Liver (tissue), 9 donors: ENCODE results near the gene CA6. TPM values are rescaled to one million over a fixed set of nuclear protein-coding genes. Genes with fewer than 3 reads are reported as not detected.
"Not testable (repeated sequence)": the region's sequence is repeated elsewhere in the genome, so short reads cannot be mapped to it uniquely, and the experiment has no call there.

Experiments
- DNase-seq: peaks from one replicate; pipeline ENCODE4 v3.0.0-alpha.2; 2017; ENCODE audit warnings: low spot score
- H3K27ac ChIP-seq, 2 donors: one replicate each; pipeline ENCODE4 v1.7.0; 2013; ENCODE audit warnings: inconsistent platforms in 2 of 2, low read length in 2 of 2, control low read depth in 1 of 2, low read depth in 1 of 2, mild to moderate bottlenecking in 1 of 2
- H3K27me3 ChIP-seq, 4 donors: one replicate each; pipeline versions ENCODE4 v1.6.1 to v1.7.0; 2013; ENCODE audit warnings: low read length in 3 of 4, inconsistent platforms in 1 of 4, mild to moderate bottlenecking in 1 of 4, moderate library complexity in 1 of 4; ENCODE audit not compliant: control insufficient read depth in 4 of 4, insufficient read depth in 4 of 4
- H3K36me3 ChIP-seq, 4 donors: one replicate each; pipeline versions ENCODE4 v1.6.1 to v1.7.0; 2013; ENCODE audit warnings: low read length in 3 of 4, mild to moderate bottlenecking in 3 of 4, low read depth in 1 of 4, moderate library complexity in 1 of 4; ENCODE audit not compliant: control insufficient read depth in 4 of 4, insufficient read depth in 3 of 4
- H3K4me1 ChIP-seq, 4 donors: one replicate each; pipeline versions ENCODE4 v1.6.1 to v1.7.0; 2013; ENCODE audit warnings: low read length in 3 of 4, mild to moderate bottlenecking in 3 of 4, moderate library complexity in 1 of 4; ENCODE audit not compliant: control insufficient read depth in 4 of 4, insufficient read depth in 4 of 4
- H3K4me3 ChIP-seq, 3 donors: one replicate each; pipeline versions ENCODE4 v1.6.1 to v1.7.0; 2013; ENCODE audit warnings: low read length in 3 of 3, control low read depth in 1 of 3, low read depth in 1 of 3, mild to moderate bottlenecking in 1 of 3
- H3K9ac ChIP-seq, 2 donors: one replicate each; pipeline ENCODE4 v1.7.0; 2013; ENCODE audit warnings: low read length in 2 of 2, mild to moderate bottlenecking in 2 of 2, moderate library complexity in 2 of 2, control low read depth in 1 of 2, low read depth in 1 of 2
- H3K9me3 ChIP-seq, 4 donors: one replicate each; pipeline versions ENCODE4 v1.6.1 to v1.7.0; 2013; ENCODE audit warnings: low read length in 3 of 4; ENCODE audit not compliant: control insufficient read depth in 4 of 4
- EGR1 ChIP-seq, 2 donors: IDR thresholded peaks; 2 replicates each; pipeline ENCODE4 v1.6.1; 2016 to 2018; ENCODE audit warnings: antibody characterized with exemption in 2 of 2, low read depth in 2 of 2
- FOXA1 ChIP-seq: IDR thresholded peaks from 2 replicates; pipeline ENCODE4 v1.6.1; 2016; ENCODE audit warnings: antibody characterized with exemption
- FOXA2 ChIP-seq: IDR thresholded peaks from 2 replicates; pipeline ENCODE4 v1.6.1; 2016; ENCODE audit warnings: antibody characterized with exemption
- GABPA ChIP-seq, 2 donors: IDR thresholded peaks in 1 of 2; conservative IDR thresholded peaks in 1 of 2; 2 replicates each; pipeline ENCODE4 v1.6.1; 2016; ENCODE audit warnings: antibody characterized with exemption in 2 of 2, mild to moderate bottlenecking in 1 of 2, moderate library complexity in 1 of 2
- HNF4A ChIP-seq, 2 donors: conservative IDR thresholded peaks; 2 replicates each; pipeline ENCODE4 v1.6.1; 2016; ENCODE audit warnings: antibody characterized with exemption in 2 of 2, mild to moderate bottlenecking in 2 of 2
- HNF4G ChIP-seq: IDR thresholded peaks from 2 replicates; pipeline ENCODE4 v1.6.1; 2016; ENCODE audit warnings: antibody characterized with exemption
- JUND ChIP-seq, 2 donors: IDR thresholded peaks; 2 replicates each; pipeline ENCODE4 v1.6.1; 2016; ENCODE audit warnings: antibody characterized with exemption in 2 of 2
- NR2F2 ChIP-seq: IDR thresholded peaks from 2 replicates; pipeline ENCODE4 v1.6.1; 2016; ENCODE audit warnings: antibody characterized with exemption
- RAD21 ChIP-seq, 2 donors: IDR thresholded peaks; 2 replicates each; pipeline ENCODE4 v1.6.1; 2016; ENCODE audit warnings: antibody characterized with exemption in 2 of 2, mild to moderate bottlenecking in 2 of 2
- RXRA ChIP-seq, 2 donors: IDR thresholded peaks; 2 replicates each; pipeline ENCODE4 v1.6.1; 2017 to 2018; ENCODE audit warnings: antibody characterized with exemption in 2 of 2, mild to moderate bottlenecking in 1 of 2
- SP1 ChIP-seq: IDR thresholded peaks from 2 replicates; pipeline ENCODE4 v1.6.1; 2018; ENCODE audit warnings: antibody characterized with exemption, mild to moderate bottlenecking
- TAF1 ChIP-seq: conservative IDR thresholded peaks from 2 replicates; pipeline ENCODE4 v1.6.1; 2016; ENCODE audit warnings: antibody characterized with exemption, mild to moderate bottlenecking
- YY1 ChIP-seq: IDR thresholded peaks from 2 replicates; pipeline ENCODE4 v1.6.1; 2016; ENCODE audit warnings: antibody characterized with exemption, mild to moderate bottlenecking
- WGBS: extraction: QIAGEN DNeasy Blood & Tissue Kit; methylation state at CpG from one replicate; pipeline ENCODE4 v1.1.7; 2013; 5-methylcytosine and 5-hydroxymethylcytosine counted together
- polyA plus RNA-seq, 2 donors: library from polyadenylated mRNA; stranded (reverse) in 1 of 2; unstranded in 1 of 2; fragments of 200-250 nt in 1 of 2; fragments of >200 nt in 1 of 2; fragmentation: Nextera tagmentation in 1 of 2; extraction: Ambion mirVana in 1 of 2; gene quantifications; one replicate each; pipeline versions ENCODE4 v1.2.1 to v1.2.3, GENCODE V29; 2013 to 2015
- total RNA-seq, 2 donors: library from RNA; depleted of rRNA; stranded (reverse); fragments of >200 nt; gene quantifications; one replicate each; pipeline ENCODE4 v1.2.3, GENCODE V29; 2014
- TF ChIP-seq, protein P1 (sequence below): IDR thresholded peaks from 2 replicates; pipeline ENCODE4 v1.6.1; 2016; ENCODE audit warnings: antibody characterized with exemption
- TF ChIP-seq, protein P2 (sequence below): fragments of 150-350 bp; IDR thresholded peaks from 2 replicates; pipeline ENCODE4 v1.5.1; 2017; ENCODE audit warnings: improper control_type of control experiment, low read depth, low read length; ENCODE audit not compliant: missing input control
- TF ChIP-seq, protein P3 (sequence below): IDR thresholded peaks from 2 replicates; pipeline ENCODE4 v1.6.1; 2016; ENCODE audit warnings: antibody characterized with exemption
- TF ChIP-seq, protein P4 (sequence below): IDR thresholded peaks from 2 replicates; pipeline ENCODE4 v1.6.1; 2016; ENCODE audit warnings: antibody characterized with exemption, mild to moderate bottlenecking
- donor health status: healthy.
- donor health status: healthy.
- donor health status: healthy.
- donor health status: healthy.
- donor health status: healthy.

Gene CA6
- total and polyA plus RNA-seq, 4 donors = not detected

DNA sequence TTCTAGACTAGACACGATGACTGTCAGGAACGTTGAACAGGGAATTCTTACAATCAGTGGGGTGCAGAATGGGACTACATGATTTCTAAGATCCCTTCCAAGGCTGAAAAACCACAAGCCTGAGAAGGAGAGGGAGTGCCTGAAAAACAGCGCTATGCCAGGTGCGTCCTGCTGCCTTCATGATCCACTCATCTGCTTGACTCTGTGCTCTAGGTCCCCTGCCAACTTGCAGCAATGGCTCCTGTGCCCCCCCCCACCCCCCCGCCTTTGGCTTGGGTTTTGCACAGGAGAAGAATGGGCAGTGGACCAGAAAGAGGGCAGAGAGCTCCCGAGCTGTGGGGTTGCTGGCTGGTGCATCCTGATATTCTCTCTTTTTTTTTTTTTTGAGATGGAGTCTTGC, 74.6 kb downstream of the CA6 start:
- Histone ChIP-seq H3K27ac (no peak overlapping the region), H3K36me3 (no peaks in the 10 kb centered on the region), H3K27me3 (no peaks in the 10 kb centered on the region), H3K9ac (no peak overlapping the region), H3K4me3 (no peak overlapping the region), H3K9me3 (no peaks in the 10 kb centered on the region), H3K4me1 (no peaks in the 10 kb centered on the region)
- WGBS = 73% methylated on average over 6 of the region's 6 CpGs
- DNase-seq = no peak
- TF ChIP-seq, protein P1, sequence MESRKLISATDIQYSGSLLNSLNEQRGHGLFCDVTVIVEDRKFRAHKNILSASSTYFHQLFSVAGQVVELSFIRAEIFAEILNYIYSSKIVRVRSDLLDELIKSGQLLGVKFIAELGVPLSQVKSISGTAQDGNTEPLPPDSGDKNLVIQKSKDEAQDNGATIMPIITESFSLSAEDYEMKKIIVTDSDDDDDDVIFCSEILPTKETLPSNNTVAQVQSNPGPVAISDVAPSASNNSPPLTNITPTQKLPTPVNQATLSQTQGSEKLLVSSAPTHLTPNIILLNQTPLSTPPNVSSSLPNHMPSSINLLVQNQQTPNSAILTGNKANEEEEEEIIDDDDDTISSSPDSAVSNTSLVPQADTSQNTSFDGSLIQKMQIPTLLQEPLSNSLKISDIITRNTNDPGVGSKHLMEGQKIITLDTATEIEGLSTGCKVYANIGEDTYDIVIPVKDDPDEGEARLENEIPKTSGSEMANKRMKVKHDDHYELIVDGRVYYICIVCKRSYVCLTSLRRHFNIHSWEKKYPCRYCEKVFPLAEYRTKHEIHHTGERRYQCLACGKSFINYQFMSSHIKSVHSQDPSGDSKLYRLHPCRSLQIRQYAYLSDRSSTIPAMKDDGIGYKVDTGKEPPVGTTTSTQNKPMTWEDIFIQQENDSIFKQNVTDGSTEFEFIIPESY = no peak
- TF ChIP-seq TAF1 (no peak), HNF4A (conservative IDR thresholded peaks at IDR 0.05) (no peak), YY1 (no peak), SP1 (no peak), JUND (IDR thresholded peaks at IDR 0.05) (no peak), FOXA1 (no peak), GABPA (IDR thresholded peaks at IDR 0.05 in 1 of 2, conservative IDR thresholded peaks at IDR 0.05 in 1 of 2) (no peak), RAD21 (IDR thresholded peaks at IDR 0.05) (no peak), EGR1 (IDR thresholded peaks at IDR 0.05; ENCODE audit: low read depth in 2 of 2) (no peak), FOXA2 (no peak), RXRA (IDR thresholded peaks at IDR 0.05) (no peak), NR2F2 (no peak), HNF4G (no peak)
- TF ChIP-seq, protein P2, sequence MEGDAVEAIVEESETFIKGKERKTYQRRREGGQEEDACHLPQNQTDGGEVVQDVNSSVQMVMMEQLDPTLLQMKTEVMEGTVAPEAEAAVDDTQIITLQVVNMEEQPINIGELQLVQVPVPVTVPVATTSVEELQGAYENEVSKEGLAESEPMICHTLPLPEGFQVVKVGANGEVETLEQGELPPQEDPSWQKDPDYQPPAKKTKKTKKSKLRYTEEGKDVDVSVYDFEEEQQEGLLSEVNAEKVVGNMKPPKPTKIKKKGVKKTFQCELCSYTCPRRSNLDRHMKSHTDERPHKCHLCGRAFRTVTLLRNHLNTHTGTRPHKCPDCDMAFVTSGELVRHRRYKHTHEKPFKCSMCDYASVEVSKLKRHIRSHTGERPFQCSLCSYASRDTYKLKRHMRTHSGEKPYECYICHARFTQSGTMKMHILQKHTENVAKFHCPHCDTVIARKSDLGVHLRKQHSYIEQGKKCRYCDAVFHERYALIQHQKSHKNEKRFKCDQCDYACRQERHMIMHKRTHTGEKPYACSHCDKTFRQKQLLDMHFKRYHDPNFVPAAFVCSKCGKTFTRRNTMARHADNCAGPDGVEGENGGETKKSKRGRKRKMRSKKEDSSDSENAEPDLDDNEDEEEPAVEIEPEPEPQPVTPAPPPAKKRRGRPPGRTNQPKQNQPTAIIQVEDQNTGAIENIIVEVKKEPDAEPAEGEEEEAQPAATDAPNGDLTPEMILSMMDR = no peak
- TF ChIP-seq, protein P3, sequence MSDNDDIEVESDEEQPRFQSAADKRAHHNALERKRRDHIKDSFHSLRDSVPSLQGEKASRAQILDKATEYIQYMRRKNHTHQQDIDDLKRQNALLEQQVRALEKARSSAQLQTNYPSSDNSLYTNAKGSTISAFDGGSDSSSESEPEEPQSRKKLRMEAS = no peak
- TF ChIP-seq, protein P4, sequence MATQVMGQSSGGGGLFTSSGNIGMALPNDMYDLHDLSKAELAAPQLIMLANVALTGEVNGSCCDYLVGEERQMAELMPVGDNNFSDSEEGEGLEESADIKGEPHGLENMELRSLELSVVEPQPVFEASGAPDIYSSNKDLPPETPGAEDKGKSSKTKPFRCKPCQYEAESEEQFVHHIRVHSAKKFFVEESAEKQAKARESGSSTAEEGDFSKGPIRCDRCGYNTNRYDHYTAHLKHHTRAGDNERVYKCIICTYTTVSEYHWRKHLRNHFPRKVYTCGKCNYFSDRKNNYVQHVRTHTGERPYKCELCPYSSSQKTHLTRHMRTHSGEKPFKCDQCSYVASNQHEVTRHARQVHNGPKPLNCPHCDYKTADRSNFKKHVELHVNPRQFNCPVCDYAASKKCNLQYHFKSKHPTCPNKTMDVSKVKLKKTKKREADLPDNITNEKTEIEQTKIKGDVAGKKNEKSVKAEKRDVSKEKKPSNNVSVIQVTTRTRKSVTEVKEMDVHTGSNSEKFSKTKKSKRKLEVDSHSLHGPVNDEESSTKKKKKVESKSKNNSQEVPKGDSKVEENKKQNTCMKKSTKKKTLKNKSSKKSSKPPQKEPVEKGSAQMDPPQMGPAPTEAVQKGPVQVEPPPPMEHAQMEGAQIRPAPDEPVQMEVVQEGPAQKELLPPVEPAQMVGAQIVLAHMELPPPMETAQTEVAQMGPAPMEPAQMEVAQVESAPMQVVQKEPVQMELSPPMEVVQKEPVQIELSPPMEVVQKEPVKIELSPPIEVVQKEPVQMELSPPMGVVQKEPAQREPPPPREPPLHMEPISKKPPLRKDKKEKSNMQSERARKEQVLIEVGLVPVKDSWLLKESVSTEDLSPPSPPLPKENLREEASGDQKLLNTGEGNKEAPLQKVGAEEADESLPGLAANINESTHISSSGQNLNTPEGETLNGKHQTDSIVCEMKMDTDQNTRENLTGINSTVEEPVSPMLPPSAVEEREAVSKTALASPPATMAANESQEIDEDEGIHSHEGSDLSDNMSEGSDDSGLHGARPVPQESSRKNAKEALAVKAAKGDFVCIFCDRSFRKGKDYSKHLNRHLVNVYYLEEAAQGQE = no peak

DNA sequence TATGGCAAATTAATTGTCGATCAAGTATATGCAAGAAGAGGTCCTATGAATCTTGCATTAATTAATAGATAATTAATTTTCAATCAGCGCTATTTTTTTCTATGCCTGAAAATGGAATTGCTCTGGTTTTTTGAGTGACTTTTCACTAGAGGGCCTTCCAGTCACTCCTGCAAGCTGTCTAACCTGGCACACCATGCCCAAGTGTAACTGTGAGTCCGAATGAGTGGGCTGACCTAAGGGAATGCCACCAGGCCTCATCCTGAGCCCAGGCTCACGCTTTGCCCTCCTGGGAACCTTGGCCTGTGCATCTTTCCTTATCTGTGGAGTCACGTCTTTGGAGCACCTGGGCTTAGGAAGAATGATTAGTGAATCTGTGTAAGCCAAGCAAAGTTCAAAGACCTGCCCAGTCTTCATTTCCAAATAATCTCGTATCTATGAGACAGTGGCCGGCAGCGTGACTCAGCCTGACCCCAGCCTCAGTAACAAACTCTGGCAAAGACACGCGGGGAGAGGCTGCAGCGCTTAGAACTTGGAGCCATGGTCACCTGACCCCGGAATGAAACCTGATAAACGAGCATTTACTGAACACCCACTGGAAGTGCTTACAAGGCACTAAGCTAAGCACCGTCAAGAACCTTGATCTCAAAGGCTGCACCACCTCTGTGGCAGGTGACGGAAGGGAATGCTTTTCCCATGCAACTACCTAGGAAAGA, 76.5 kb downstream of the CA6 start:
- H3K27ac ChIP-seq, H3K4me1 ChIP-seq, H3K9ac ChIP-seq, H3K36me3 ChIP-seq, H3K4me3 ChIP-seq, H3K27me3 ChIP-seq, DNase-seq, H3K9me3 ChIP-seq: not testable (repeated sequence)
- 54% methylated on average over 14 of the region's 15 CpGs for WGBS
